Endodermal cell (in vitro differentiated cells): ENCODE data around the gene SPOCK1. TPM values are rescaled to one million over a fixed set of nuclear protein-coding genes. Genes with fewer than 3 reads are reported as not detected.
A peak's percentile ranks its signal among the peaks of the same experiment; 100 is the strongest.

ENCODE experiments used
- DNase-seq: peaks from one replicate; pipeline ENCODE4 v3.0.0-alpha.2; 2017
- H3K27ac ChIP-seq: 2 replicates; pipeline ENCODE4 v1.5.1; 2013; ENCODE audit warnings: mild to moderate bottlenecking, low read depth, low read length, moderate library complexity
- H3K27me3 ChIP-seq: 2 replicates; pipeline ENCODE4 v1.6.1; 2013; ENCODE audit warnings: mild to moderate bottlenecking, low read length, moderate library complexity; ENCODE audit not compliant: insufficient read depth, control insufficient read depth, poor library complexity, severe bottlenecking
- H3K36me3 ChIP-seq: 2 replicates; pipeline ENCODE4 v1.7.0; 2013; ENCODE audit warnings: mild to moderate bottlenecking, low read length, moderate library complexity; ENCODE audit not compliant: control insufficient read depth, insufficient read depth
- H3K4me1 ChIP-seq: one replicate; pipeline ENCODE4 v1.7.0; 2013; ENCODE audit warnings: low read length; ENCODE audit not compliant: control insufficient read depth, insufficient read depth
- H3K4me3 ChIP-seq: 2 replicates; pipeline ENCODE4 v1.5.1; 2013; ENCODE audit warnings: mild to moderate bottlenecking, low read length, moderate library complexity
- H3K9ac ChIP-seq: 2 replicates; pipeline ENCODE4 v1.6.1; 2013; ENCODE audit warnings: mild to moderate bottlenecking, low read length, moderate library complexity; ENCODE audit not compliant: poor library complexity, severe bottlenecking; ENCODE audit errors: extremely low read depth
- H3K9me3 ChIP-seq: 2 replicates; pipeline ENCODE4 v1.6.1; 2013; ENCODE audit warnings: mild to moderate bottlenecking, low read length, moderate library complexity; ENCODE audit not compliant: control insufficient read depth
- H3K27ac Mint-ChIP-seq: 2 replicates; pipeline ENCODE4 v1.8.0; 2020; ENCODE audit warnings: mixed read lengths
- H3K27me3 Mint-ChIP-seq: 2 replicates; pipeline ENCODE4 v1.8.0; 2021; ENCODE audit warnings: mild to moderate bottlenecking, mixed read lengths; ENCODE audit not compliant: insufficient read depth
- H3K36me3 Mint-ChIP-seq: 2 replicates; pipeline ENCODE4 v1.8.0; 2020; ENCODE audit warnings: low read depth, mixed read lengths
- H3K4me1 Mint-ChIP-seq: 2 replicates; pipeline ENCODE4 v1.8.0; 2020; ENCODE audit warnings: mixed read lengths
- H3K4me3 Mint-ChIP-seq: 2 replicates; pipeline ENCODE4 v1.8.0; 2020; ENCODE audit warnings: mild to moderate bottlenecking, moderate library complexity, mixed read lengths
- H3K9me3 Mint-ChIP-seq: 2 replicates; pipeline ENCODE4 v1.8.0; 2020; ENCODE audit warnings: mild to moderate bottlenecking, mixed read lengths
- WGBS, 2 experiments: methylation state at CpG; one replicate each; pipeline versions ENCODE4 v1.1.5 to v1.1.7; 2013; ENCODE audit warnings: missing lambda C conversion rate in 2 of 2, mixed read lengths in 1 of 2; ENCODE audit not compliant: insufficient coverage in 1 of 2, insufficient read length in 1 of 2; 5-methylcytosine and 5-hydroxymethylcytosine counted together
- total RNA-seq, 2 donors: library from RNA; stranded (reverse); fragmentation: NEBNext Ultra II Directional in 1 of 2; extraction: Animal tissue kit (Norgen Biotek cat#: 25700) in 1 of 2; gene quantifications; 2 replicates in 1 of 2; 3 replicates in 1 of 2; pipeline ENCODE4 v1.2.1, GENCODE V29; 2021
- TF ChIP-seq, protein P1 (sequence below): fragments of 200-600 bp; sonication (generic); conservative IDR thresholded peaks from 2 replicates; pipeline ENCODE4 v1.5.0; 2021; ENCODE audit warnings: antibody characterized with exemption, mild to moderate bottlenecking

SPOCK1 gene
- total RNA-seq, 2 donors from 2014 or later: 25.8 to 39.8 TPM

DNA sequence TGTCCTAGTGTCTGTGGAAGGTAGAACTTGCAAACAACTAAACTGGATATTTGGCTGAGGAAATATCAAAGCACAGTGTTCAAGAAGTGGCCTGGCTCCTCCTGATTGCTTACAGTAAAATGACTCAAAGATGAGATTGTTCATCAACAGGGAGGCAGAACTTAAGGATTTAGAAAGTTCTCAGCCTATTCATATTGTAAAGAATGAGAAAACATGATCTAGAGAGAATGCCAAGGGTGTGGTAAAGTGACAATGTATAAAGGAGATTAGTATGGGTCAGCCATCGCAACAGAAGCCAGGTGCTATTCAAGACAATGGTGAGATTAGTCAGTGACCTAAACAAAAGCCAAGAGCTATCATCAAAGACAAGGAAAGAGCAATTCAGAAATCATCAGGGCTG is 372.3 kb downstream of the SPOCK1 start:
- no peak for DNase-seq
- WGBS, 2 experiments: 49 to 86% methylated on average over 1 of the region's 1 CpG
- peak overlapping the region; percentile 0 for H3K9ac ChIP-seq
- H3K27ac ChIP-seq: no peak overlapping the region
- Mint-ChIP-seq H3K27me3 (no peaks in the 10 kb centered on the region), H3K27ac (no peak overlapping the region), H3K4me1 (peaks cover 14% of the 10 kb centered on the region), H3K36me3 (peaks cover 14% of the 10 kb centered on the region), H3K9me3 (peaks cover 20% of the 10 kb centered on the region), H3K4me3 (no peak overlapping the region)
- TF ChIP-seq, protein P1, sequence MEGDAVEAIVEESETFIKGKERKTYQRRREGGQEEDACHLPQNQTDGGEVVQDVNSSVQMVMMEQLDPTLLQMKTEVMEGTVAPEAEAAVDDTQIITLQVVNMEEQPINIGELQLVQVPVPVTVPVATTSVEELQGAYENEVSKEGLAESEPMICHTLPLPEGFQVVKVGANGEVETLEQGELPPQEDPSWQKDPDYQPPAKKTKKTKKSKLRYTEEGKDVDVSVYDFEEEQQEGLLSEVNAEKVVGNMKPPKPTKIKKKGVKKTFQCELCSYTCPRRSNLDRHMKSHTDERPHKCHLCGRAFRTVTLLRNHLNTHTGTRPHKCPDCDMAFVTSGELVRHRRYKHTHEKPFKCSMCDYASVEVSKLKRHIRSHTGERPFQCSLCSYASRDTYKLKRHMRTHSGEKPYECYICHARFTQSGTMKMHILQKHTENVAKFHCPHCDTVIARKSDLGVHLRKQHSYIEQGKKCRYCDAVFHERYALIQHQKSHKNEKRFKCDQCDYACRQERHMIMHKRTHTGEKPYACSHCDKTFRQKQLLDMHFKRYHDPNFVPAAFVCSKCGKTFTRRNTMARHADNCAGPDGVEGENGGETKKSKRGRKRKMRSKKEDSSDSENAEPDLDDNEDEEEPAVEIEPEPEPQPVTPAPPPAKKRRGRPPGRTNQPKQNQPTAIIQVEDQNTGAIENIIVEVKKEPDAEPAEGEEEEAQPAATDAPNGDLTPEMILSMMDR: no peak
- H3K9me3 ChIP-seq: peaks cover 32% of the 10 kb centered on the region
- H3K36me3 ChIP-seq: no peaks in the 10 kb centered on the region
- no peaks in the 10 kb centered on the region for H3K4me1 ChIP-seq
- no peaks in the 10 kb centered on the region for H3K27me3 ChIP-seq
- no peak overlapping the region for H3K4me3 ChIP-seq

DNA sequence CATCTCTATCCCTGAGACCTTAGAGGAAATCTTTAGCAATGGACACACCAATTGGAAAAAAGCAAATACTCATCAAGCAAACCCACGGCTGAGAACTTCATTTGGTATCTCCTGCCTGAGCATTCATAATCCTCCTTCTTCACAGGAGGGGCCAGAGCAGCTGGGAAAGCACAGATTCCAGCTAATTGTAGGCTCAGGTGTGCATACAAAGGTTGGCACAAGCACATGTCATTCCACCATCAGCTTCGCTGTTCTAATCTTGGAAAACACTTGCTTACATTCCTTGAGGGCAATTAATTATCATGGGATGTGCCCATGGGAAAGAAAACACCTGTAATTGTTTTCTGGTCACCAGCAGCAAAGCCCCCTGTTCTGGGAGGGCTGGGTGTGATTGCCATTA is 376.6 kb downstream of the SPOCK1 start:
- Mint-ChIP-seq H3K9me3 (no peaks in the 10 kb centered on the region), H3K27me3 (no peaks in the 10 kb centered on the region), H3K4me1 (peaks cover 11% of the 10 kb centered on the region), H3K4me3 (no peak overlapping the region), H3K36me3 (no peaks in the 10 kb centered on the region), H3K27ac (no peak overlapping the region)
- Histone ChIP-seq H3K9me3 (no peaks in the 10 kb centered on the region), H3K4me1 (no peaks in the 10 kb centered on the region), H3K36me3 (no peaks in the 10 kb centered on the region), H3K27ac (no peak overlapping the region), H3K9ac (no peak overlapping the region), H3K4me3 (no peak overlapping the region), H3K27me3 (no peaks in the 10 kb centered on the region)
- TF ChIP-seq, protein P1: no peak
- no peak for DNase-seq
- WGBS, 2 experiments: 85 to 94% methylated on average over 2 of the region's 2 CpGs

DNA sequence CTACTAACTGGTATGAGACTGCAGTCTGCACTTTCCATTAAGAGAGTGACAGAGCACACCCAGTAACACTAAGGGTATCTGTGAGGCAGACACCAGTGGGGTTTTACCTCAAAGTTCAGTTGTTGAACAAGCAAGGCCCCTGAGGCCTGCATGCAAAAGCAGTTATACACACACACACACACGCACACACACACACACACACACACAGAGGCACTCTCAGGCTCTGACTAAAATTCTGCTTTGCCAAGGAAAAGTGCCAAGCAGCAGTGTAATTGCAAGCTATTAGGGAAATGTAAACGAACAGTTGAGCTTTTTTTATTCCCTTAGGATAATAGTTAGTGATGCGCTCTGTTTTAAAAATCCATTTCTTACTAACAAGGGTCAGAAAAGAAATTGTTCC is 377.1 kb downstream of the SPOCK1 start:
- Histone ChIP-seq H3K9ac (no peak overlapping the region), H3K27ac (no peak overlapping the region), H3K27me3 (no peaks in the 10 kb centered on the region), H3K4me3 (no peak overlapping the region), H3K36me3 (no peaks in the 10 kb centered on the region), H3K4me1 (no peaks in the 10 kb centered on the region), H3K9me3 (no peaks in the 10 kb centered on the region)
- Mint-ChIP-seq H3K27ac (no peak overlapping the region), H3K4me1 (peaks cover 9% of the 10 kb centered on the region), H3K36me3 (no peaks in the 10 kb centered on the region), H3K27me3 (no peaks in the 10 kb centered on the region), H3K4me3 (no peak overlapping the region), H3K9me3 (no peaks in the 10 kb centered on the region)
- TF ChIP-seq, protein P1: no peak
- 87% methylated on average over 3 of the region's 3 CpGs; no CpG with 5 or more reads in 1 of the 2 experiments for WGBS, 2 experiments
- DNase-seq: no peak
